ENCODE data around the gene GRAMD2A.

DNA sequence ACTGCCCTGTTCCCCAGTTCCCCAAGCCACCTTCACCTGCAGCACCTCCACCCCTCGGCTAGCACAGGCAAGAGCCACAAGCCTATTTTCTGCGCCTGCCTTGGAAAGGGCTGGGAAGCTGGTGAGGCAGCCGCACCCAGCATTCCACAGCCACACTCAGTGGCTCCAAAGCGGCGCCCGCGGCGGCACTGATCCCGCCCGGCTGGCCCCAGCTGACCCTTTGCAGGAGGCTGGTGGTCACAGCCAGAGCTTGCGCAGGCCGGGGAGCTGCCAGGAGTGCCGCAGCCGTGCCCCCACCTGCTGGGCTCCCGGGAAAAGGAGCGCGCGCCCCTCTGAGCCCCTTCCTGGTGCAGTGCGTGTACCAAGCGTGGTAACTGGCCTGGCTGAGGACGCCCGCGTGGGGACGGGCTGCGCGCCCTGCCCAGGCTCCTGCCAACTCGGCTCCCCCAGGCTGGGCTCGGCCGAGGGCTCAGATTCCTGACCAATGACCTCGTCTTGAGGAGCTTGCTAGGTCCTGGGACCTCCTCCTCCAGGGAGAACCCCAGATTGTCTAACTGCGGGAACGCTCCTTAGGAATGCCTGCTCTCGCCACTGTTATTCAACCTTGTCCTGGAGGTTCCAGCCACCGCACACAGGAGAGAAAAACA is 13.3 kb downstream of the GRAMD2A start:
- TF ChIP-seq, protein P1, sequence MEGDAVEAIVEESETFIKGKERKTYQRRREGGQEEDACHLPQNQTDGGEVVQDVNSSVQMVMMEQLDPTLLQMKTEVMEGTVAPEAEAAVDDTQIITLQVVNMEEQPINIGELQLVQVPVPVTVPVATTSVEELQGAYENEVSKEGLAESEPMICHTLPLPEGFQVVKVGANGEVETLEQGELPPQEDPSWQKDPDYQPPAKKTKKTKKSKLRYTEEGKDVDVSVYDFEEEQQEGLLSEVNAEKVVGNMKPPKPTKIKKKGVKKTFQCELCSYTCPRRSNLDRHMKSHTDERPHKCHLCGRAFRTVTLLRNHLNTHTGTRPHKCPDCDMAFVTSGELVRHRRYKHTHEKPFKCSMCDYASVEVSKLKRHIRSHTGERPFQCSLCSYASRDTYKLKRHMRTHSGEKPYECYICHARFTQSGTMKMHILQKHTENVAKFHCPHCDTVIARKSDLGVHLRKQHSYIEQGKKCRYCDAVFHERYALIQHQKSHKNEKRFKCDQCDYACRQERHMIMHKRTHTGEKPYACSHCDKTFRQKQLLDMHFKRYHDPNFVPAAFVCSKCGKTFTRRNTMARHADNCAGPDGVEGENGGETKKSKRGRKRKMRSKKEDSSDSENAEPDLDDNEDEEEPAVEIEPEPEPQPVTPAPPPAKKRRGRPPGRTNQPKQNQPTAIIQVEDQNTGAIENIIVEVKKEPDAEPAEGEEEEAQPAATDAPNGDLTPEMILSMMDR (IDR thresholded peaks at IDR 0.05), result no peak
- TF ChIP-seq POLR2A (IDR thresholded peaks at IDR 0.05), result no peak

Measured in tibial nerve (tissue), 3 donors.